Muscle of arm (tissue), 12 donors: ENCODE results near the gene NOTCH1. TPM values are rescaled to one million over a fixed set of nuclear protein-coding genes. Genes with fewer than 3 reads are reported as not detected.

Experiments
- DNase-seq: peaks from one replicate; pipeline ENCODE4 v3.0.0-alpha.2; 2013
- polyA plus RNA-seq, 12 donors: library from polyadenylated mRNA; unstranded; fragments of 120-200 nt; gene quantifications; one replicate each; pipeline ENCODE4 v1.2.1, GENCODE V29; 2013; ENCODE audit not compliant: insufficient read length in 12 of 12

Gene NOTCH1
- polyA plus RNA-seq, 12 donors = 18.0 to 47.5 (median 20.6) TPM; not detected in 1

- DNase-seq = no peak
Measured at GRCh38 chr9:136532799-136533774, 12.8 kb downstream of the NOTCH1 start.

GRCh38 chr9:136531904-136532798 is 13.7 kb downstream of the NOTCH1 start:
- no peak for DNase-seq

GRCh38 chr9:136531186-136531903 is 14.5 kb downstream of the NOTCH1 start:
- no peak for DNase-seq

- no peak for DNase-seq
Measured at GRCh38 chr9:136530461-136531089, 15.3 kb downstream of the NOTCH1 start.

GRCh38 chr9:136529516-136530460 is 16.1 kb downstream of the NOTCH1 start:
- no peak for DNase-seq

- no peak for DNase-seq
Measured at GRCh38 chr9:136528716-136529341, 17.0 kb downstream of the NOTCH1 start.

- DNase-seq = no peak
Measured at GRCh38 chr9:136527721-136528710, 17.8 kb downstream of the NOTCH1 start.

- no peak for DNase-seq
Measured at GRCh38 chr9:136527131-136527530, 18.7 kb downstream of the NOTCH1 start.

- no peak for DNase-seq
Measured at GRCh38 chr9:136526625-136527066, 19.2 kb downstream of the NOTCH1 start.

- no peak for DNase-seq
Measured at GRCh38 chr9:136525841-136526499, 19.9 kb downstream of the NOTCH1 start.

GRCh38 chr9:136525207-136525606 is 20.6 kb downstream of the NOTCH1 start:
- no peak for DNase-seq

GRCh38 chr9:136522314-136523237 is 23.3 kb downstream of the NOTCH1 start:
- DNase-seq = no peak

- no peak for DNase-seq
Measured at GRCh38 chr9:136521537-136521936, 24.3 kb downstream of the NOTCH1 start.

GRCh38 chr9:136520053-136520540 is 25.8 kb downstream of the NOTCH1 start:
- DNase-seq = no peak

GRCh38 chr9:136519263-136520052 is 26.4 kb downstream of the NOTCH1 start:
- DNase-seq = no peak
